Panc1 (cell line): ENCODE results near the gene LNX1. TPM values are rescaled to one million over a fixed set of nuclear protein-coding genes. Genes with fewer than 3 reads are reported as not detected.

Source experiments
- ATAC-seq: fragments of 200-7000 bp; cut with Tn5 transposase; 2 replicates; pipeline ENCODE4 v1.9.1; 2020; ENCODE audit warnings: mild to moderate bottlenecking, moderate library complexity
- BruUV-seq: library from RNA; stranded (reverse); fragments of 400-500 nt; replicated peaks from 2 replicates; lab custom pipeline; 2021; lab: Mats Ljungman, UMichigan
- CTCF ChIA-PET: fragments of 300-600 bp; sonication (Branson Sonifier 250); formaldehyde crosslinking; loops from one replicate; lab custom pipeline; 2022; ENCODE audit warnings: antibody characterized with exemption; lab: Charles Lee
- POLR2A ChIA-PET: fragments of 300-600 bp; sonication (Branson Sonifier 250); formaldehyde crosslinking; loops from one replicate; lab custom pipeline; 2022; ENCODE audit warnings: antibody characterized with exemption; lab: Charles Lee
- DNase-seq: peaks from one replicate; pipeline ENCODE4 v3.0.0-alpha.2; 2010; ENCODE audit warnings: low read depth, low spot score
- H3K27ac ChIP-seq: 2 replicates; pipeline ENCODE4 v1.5.1; 2011; ENCODE audit warnings: mild to moderate bottlenecking, low read length, inconsistent platforms
- H3K27me3 ChIP-seq: fragments of 200-500 bp; sonication (Bioruptor generic); 2 replicates; pipeline ENCODE4 v1.6.0; 2014; ENCODE audit warnings: low read length, inconsistent platforms; ENCODE audit not compliant: control insufficient read depth, insufficient read depth
- H3K36me3 ChIP-seq: fragments of 200-500 bp; sonication (Bioruptor generic); 2 replicates; pipeline ENCODE4 v1.5.1; 2014; ENCODE audit warnings: inconsistent platforms, mild to moderate bottlenecking, low read length, moderate library complexity; ENCODE audit not compliant: control insufficient read depth, insufficient read depth
- H3K4me1 ChIP-seq: 2 replicates; pipeline ENCODE4 v1.5.1; 2011; ENCODE audit warnings: inconsistent platforms, mild to moderate bottlenecking, low read length, moderate library complexity; ENCODE audit not compliant: control insufficient read depth, insufficient read depth
- H3K4me3 ChIP-seq, 2 experiments: 2 replicates each; pipeline ENCODE4 v1.5.1; 2011 to 2012; ENCODE audit warnings: low read depth in 2 of 2, low read length in 2 of 2, mild to moderate bottlenecking in 2 of 2, inconsistent platforms in 1 of 2, moderate library complexity in 1 of 2
- H3K9me3 ChIP-seq: fragments of 200-500 bp; sonication (Bioruptor generic); 2 replicates; pipeline ENCODE4 v1.5.1; 2014; ENCODE audit warnings: low read depth, mild to moderate bottlenecking, inconsistent platforms, low read length, moderate library complexity; ENCODE audit not compliant: control insufficient read depth, insufficient read depth
- CTCF ChIP-seq: fragments of 450-650 bp; IDR thresholded peaks from 2 replicates; pipeline ENCODE4 v1.5.1; 2017; ENCODE audit warnings: mild to moderate bottlenecking
- POLR2AphosphoS5 ChIP-seq: IDR thresholded peaks from 2 replicates; pipeline ENCODE4 v1.6.1; 2012; ENCODE audit warnings: mild to moderate bottlenecking, low read depth, low read length, moderate library complexity
- REST ChIP-seq, 2 experiments: IDR thresholded peaks; 2 replicates each; pipeline ENCODE4 v1.6.1; 2011 to 2012; ENCODE audit warnings: low read depth in 2 of 2, control low read depth in 1 of 2, low read length in 1 of 2, mild to moderate bottlenecking in 1 of 2, moderate library complexity in 1 of 2; ENCODE audit not compliant: insufficient read depth in 1 of 2
- SIN3A ChIP-seq: IDR thresholded peaks from 2 replicates; pipeline ENCODE4 v1.6.1; 2012; ENCODE audit warnings: low read depth, mild to moderate bottlenecking, low read length, moderate library complexity, borderline replicate concordance; ENCODE audit not compliant: insufficient read depth
- TCF7L2 ChIP-seq: IDR thresholded peaks from 2 replicates; pipeline ENCODE4 v1.6.1; 2011; ENCODE audit warnings: mild to moderate bottlenecking, low read depth, low read length, inconsistent platforms
- in situ Hi-C: cut with HindIII; loops from 2 replicates; pipeline ENCODE4 v1.10.0; 2016; ENCODE audit warnings: low sequenced_read_pairs, low pct_unique_long_range_greater_than_20kb
- intact Hi-C: fragments of 100-400 bp; cut with micrococcal nuclease; formaldehyde crosslinking; loops from one replicate; pipeline ENCODE4 v1.10.0; 2022; ENCODE audit not compliant: unreplicated experiment
- total RNA-seq: library from RNA; stranded (reverse); gene quantifications from one replicate; pipeline ENCODE4 v1.2.1, GENCODE V29; 2021; ENCODE audit not compliant: unreplicated experiment

LNX1 gene
- total RNA-seq, 1 experiment from 2014 or later: 0.18 TPM

DNA sequence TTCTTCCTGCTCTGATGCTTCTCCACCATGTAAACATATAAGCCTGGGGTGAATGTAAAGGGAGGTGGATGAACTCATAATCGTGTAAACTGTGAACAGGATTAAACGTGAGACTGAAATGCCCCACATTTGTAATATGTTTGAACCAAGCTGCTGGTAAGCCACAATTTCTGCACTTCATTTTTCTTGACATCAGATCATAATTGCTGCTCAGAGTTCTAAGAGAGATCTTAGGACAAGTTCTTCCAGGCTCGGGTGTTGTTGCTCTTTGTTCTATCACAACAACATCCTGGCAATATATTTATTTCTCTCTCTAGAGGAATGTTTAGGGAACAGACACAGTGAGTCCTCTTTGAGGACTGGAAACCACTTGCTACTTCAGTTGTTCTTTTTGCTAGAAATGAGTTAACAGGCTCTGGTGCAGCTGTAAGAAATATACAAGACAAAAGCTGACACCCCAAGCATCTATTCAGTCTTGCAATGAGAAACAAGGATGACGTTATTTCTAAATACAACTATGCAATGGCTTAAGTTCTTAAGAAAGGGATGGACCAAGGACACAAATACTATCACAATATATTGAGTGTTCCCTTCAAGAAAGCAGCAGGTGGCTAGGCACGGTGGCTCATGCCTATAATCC is 59.6 kb downstream of the LNX1 start:
- intact Hi-C loops (no loop called here), in situ Hi-C loops (no loop called here)
- no peaks in the 10 kb centered on the region for H3K36me3 ChIP-seq
- H3K27me3 ChIP-seq: no peaks in the 10 kb centered on the region
- DNase-seq (no peak), ATAC-seq (no peak)
- no peak overlapping the region for H3K27ac ChIP-seq
- ChIA-PET CTCF (no interaction called here), POLR2A (no interaction called here)
- no TSS peak for BruUV-seq
- TF ChIP-seq TCF7L2: no peak
- no peaks in the 10 kb centered on the region for H3K4me1 ChIP-seq
- no peak overlapping the region for H3K4me3 ChIP-seq
- H3K9me3 ChIP-seq: no peaks in the 10 kb centered on the region

GRCh38 chr4:53529025-53529424 is 62.3 kb downstream of the LNX1 start:
- POLR2A ChIA-PET: no interaction called here
- TF ChIP-seq TCF7L2: no peak
- TF ChIP-seq REST (IDR thresholded peaks at IDR 0.05; ENCODE audit: insufficient read depth in 1 of 2, low read depth in 2 of 2, low read length in 1 of 2): no peak
- TF ChIP-seq POLR2AphosphoS5: no peak
- TF ChIP-seq CTCF: no peak
- no peak for TF ChIP-seq SIN3A
- DNase-seq: no peak
- H3K27me3 ChIP-seq: no peaks in the 10 kb centered on the region
- no TSS peak for BruUV-seq
- no peak for ATAC-seq
- H3K4me3 ChIP-seq: no peak overlapping the region
- H3K36me3 ChIP-seq: no peaks in the 10 kb centered on the region
- no peaks in the 10 kb centered on the region for H3K4me1 ChIP-seq
- H3K27ac ChIP-seq: no peak overlapping the region
- H3K9me3 ChIP-seq: no peaks in the 10 kb centered on the region
- CTCF ChIA-PET: no interaction called here
- intact Hi-C loops (no loop called here), in situ Hi-C loops (no loop called here)

GRCh38 chr4:53527930-53528329 is 63.4 kb downstream of the LNX1 start:
- no peak overlapping the region for H3K4me3 ChIP-seq
- in situ Hi-C loops (no loop called here), intact Hi-C loops (no loop called here)
- ChIA-PET CTCF (no interaction called here), POLR2A (no interaction called here)
- BruUV-seq: no TSS peak
- ATAC-seq (no peak), DNase-seq (no peak)
- H3K27me3 ChIP-seq: no peaks in the 10 kb centered on the region
- no peaks in the 10 kb centered on the region for H3K9me3 ChIP-seq
- no peaks in the 10 kb centered on the region for H3K36me3 ChIP-seq
- H3K4me1 ChIP-seq: no peaks in the 10 kb centered on the region
- H3K27ac ChIP-seq: no peak overlapping the region
- TF ChIP-seq SIN3A: no peak
